ENCODE data around the gene SOX13. TPM values are rescaled to one million over a fixed set of nuclear protein-coding genes. Genes with fewer than 3 reads are reported as not detected.

SOX13 gene
- total RNA-seq, 1 experiment from 2014 or later: 35.6 TPM

- BruUV-seq (replicated peaks): no TSS peak
- ATAC-seq (no peak), DNase-seq (ENCODE audit: low read depth, low spot score) (no peak)
- Histone ChIP-seq H3K9ac (ENCODE audit: low read length) (no peak overlapping the region), H3K4me2 (ENCODE audit: low read length) (no peak overlapping the region), H3K27ac (ENCODE audit: low read depth, low read length) (no peak overlapping the region), H2AFZ (ENCODE audit: low read depth, low read length, poor library complexity, severe bottlenecking) (no peak overlapping the region), H3K27me3 (ENCODE audit: insufficient read depth, low read length) (no peaks in the 10 kb centered on the region), H4K20me1 (ENCODE audit: insufficient read depth) (no peaks in the 10 kb centered on the region), H3K36me3 (ENCODE audit: control insufficient read depth in 1 of 2, insufficient read depth in 2 of 2, low read length in 2 of 2) (no peaks in the 10 kb centered on the region), H3K9me2 (ENCODE audit: insufficient read depth) (no peaks in the 10 kb centered on the region), H3K4me3 (replicated peaks in 1 of 2; ENCODE audit: low read depth in 1 of 2, low read length in 2 of 2) (no peak overlapping the region), H3K4me1 (ENCODE audit: control insufficient read depth in 1 of 2, insufficient read depth in 2 of 2, low read length in 2 of 2) (peaks cover 0 to 13% of the 10 kb centered on the region in 2 experiments; a peak in 2 of 4 replicates), H3K79me2 (ENCODE audit: insufficient read depth, low read length) (no peaks in the 10 kb centered on the region), H3K9me3 (ENCODE audit: control insufficient read depth in 1 of 2, insufficient read depth in 1 of 2, low read depth in 1 of 2, low read length in 2 of 2) (no peaks in the 10 kb centered on the region)
- RAD21 ChIA-PET (ENCODE audit: low non-redundant PET in 1 of 2, low total read pairs in 2 of 2, uncharacterized antibody in 2 of 2, unreplicated experiment in 2 of 2): no interaction called here
- intact Hi-C loops (cut with micrococcal nuclease): no loop called here
- CTCF ChIA-PET: no interaction called here
- TF ChIP-seq, protein P1, sequence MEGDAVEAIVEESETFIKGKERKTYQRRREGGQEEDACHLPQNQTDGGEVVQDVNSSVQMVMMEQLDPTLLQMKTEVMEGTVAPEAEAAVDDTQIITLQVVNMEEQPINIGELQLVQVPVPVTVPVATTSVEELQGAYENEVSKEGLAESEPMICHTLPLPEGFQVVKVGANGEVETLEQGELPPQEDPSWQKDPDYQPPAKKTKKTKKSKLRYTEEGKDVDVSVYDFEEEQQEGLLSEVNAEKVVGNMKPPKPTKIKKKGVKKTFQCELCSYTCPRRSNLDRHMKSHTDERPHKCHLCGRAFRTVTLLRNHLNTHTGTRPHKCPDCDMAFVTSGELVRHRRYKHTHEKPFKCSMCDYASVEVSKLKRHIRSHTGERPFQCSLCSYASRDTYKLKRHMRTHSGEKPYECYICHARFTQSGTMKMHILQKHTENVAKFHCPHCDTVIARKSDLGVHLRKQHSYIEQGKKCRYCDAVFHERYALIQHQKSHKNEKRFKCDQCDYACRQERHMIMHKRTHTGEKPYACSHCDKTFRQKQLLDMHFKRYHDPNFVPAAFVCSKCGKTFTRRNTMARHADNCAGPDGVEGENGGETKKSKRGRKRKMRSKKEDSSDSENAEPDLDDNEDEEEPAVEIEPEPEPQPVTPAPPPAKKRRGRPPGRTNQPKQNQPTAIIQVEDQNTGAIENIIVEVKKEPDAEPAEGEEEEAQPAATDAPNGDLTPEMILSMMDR (IDR thresholded peaks at IDR 0.05 in 2 of 3, conservative IDR thresholded peaks at IDR 0.05 in 1 of 3; ENCODE audit: borderline replicate concordance in 1 of 3, insufficient read depth in 1 of 3, low read depth in 2 of 3, low read length in 2 of 3): no peak
- POLR2A ChIA-PET: no interaction called here
These were observed 73.4 kb downstream of the SOX13 start for GRCh38 chr1:204146309-204146708.

GRCh38 chr1:204146965-204147364 is 74.0 kb downstream of the SOX13 start:
- no peak overlapping the region for H3K27ac ChIP-seq (ENCODE audit: low read depth, low read length)
- POLR2A ChIA-PET: no interaction called here
- H3K27me3 ChIP-seq (ENCODE audit: insufficient read depth, low read length): no peaks in the 10 kb centered on the region
- H3K4me3 ChIP-seq (replicated peaks in 1 of 2; ENCODE audit: low read depth in 1 of 2, low read length in 2 of 2): no peak overlapping the region
- H3K9ac ChIP-seq (ENCODE audit: low read length): no peak overlapping the region
- H3K4me2 ChIP-seq (ENCODE audit: low read length): no peak overlapping the region
- CTCF ChIA-PET: no interaction called here
- no peaks in the 10 kb centered on the region for H3K9me2 ChIP-seq (ENCODE audit: insufficient read depth)
- H3K9me3 ChIP-seq (ENCODE audit: control insufficient read depth in 1 of 2, insufficient read depth in 1 of 2, low read depth in 1 of 2, low read length in 2 of 2): no peaks in the 10 kb centered on the region
- no peaks in the 10 kb centered on the region for H3K79me2 ChIP-seq (ENCODE audit: insufficient read depth, low read length)
- no peaks in the 10 kb centered on the region for H3K36me3 ChIP-seq (ENCODE audit: control insufficient read depth in 1 of 2, insufficient read depth in 2 of 2, low read length in 2 of 2)
- intact Hi-C loops (cut with micrococcal nuclease): no loop called here
- H3K4me1 ChIP-seq (ENCODE audit: control insufficient read depth in 1 of 2, insufficient read depth in 2 of 2, low read length in 2 of 2): peaks cover 0 to 16% of the 10 kb centered on the region in 2 experiments; a peak in 2 of 4 replicates
- no peaks in the 10 kb centered on the region for H4K20me1 ChIP-seq (ENCODE audit: insufficient read depth)
- no TSS peak for BruUV-seq (replicated peaks)
- DNase-seq (ENCODE audit: low read depth, low spot score) (no peak), ATAC-seq (no peak)
- no peak for TF ChIP-seq POLR2A (IDR thresholded peaks at IDR 0.05; ENCODE audit: borderline replicate concordance, extremely low read depth, insufficient read depth, insufficient read length)
- TF ChIP-seq SIN3A (IDR thresholded peaks at IDR 0.05; ENCODE audit: low read depth): no peak
- TF ChIP-seq ZNF274 (IDR thresholded peaks at IDR 0.05; ENCODE audit: low read depth, low read length): no peak
- TF ChIP-seq TCF7L2 (IDR thresholded peaks at IDR 0.05; ENCODE audit: borderline replicate concordance, extremely low read depth, insufficient read depth, insufficient read length): no peak
- H2AFZ ChIP-seq (ENCODE audit: low read depth, low read length, poor library complexity, severe bottlenecking): no peak overlapping the region
- RAD21 ChIA-PET (ENCODE audit: low non-redundant PET in 1 of 2, low total read pairs in 2 of 2, uncharacterized antibody in 2 of 2, unreplicated experiment in 2 of 2): no interaction called here
